Pancreas (tissue), 10 donors: ENCODE measurements around the gene PLXNC1. TPM values are rescaled to one million over a fixed set of nuclear protein-coding genes. Genes with fewer than 3 reads are reported as not detected.

Experiments
- ATAC-seq, 4 donors: fragments of 200-7000 bp; cut with Tn5 transposase; one replicate each; pipeline versions ENCODE4 v1.8.0 to v1.9.1; 2020; ENCODE audit warnings: mild to moderate bottlenecking in 4 of 4, moderate library complexity in 4 of 4
- DNase-seq, 6 donors: peaks; one replicate each; pipeline ENCODE4 v3.0.0-alpha.2; 2020
- FAIRE-seq: peaks from 2 replicates; lab custom pipeline; 2012; peaks lifted over from hg19 to GRCh38; lab: Jason Lieb, UNC
- H3K27ac ChIP-seq, 4 donors: fragments of 200-600 bp; sonication (generic); 1 replicate in 3 of 4; 2 replicates in 1 of 4; pipeline versions ENCODE4 v1.5.0 to v1.8.0; 2020
- H3K27me3 ChIP-seq, 4 donors: fragments of 200-600 bp; one replicate each; pipeline ENCODE4 v1.8.0; 2021
- H3K36me3 ChIP-seq, 3 donors: fragments of 200-600 bp; sonication (generic) in 1 of 3; one replicate each; pipeline versions ENCODE4 v1.5.0 to v1.8.0; 2020 to 2021
- H3K4me1 ChIP-seq, 3 donors: fragments of 200-600 bp; one replicate each; pipeline ENCODE4 v1.8.0; 2021
- H3K4me3 ChIP-seq, 4 donors: fragments of 200-600 bp; sonication (generic) in 2 of 4; one replicate each; pipeline versions ENCODE4 v1.5.0 to v1.8.0; 2020 to 2021
- H3K9me3 ChIP-seq, 4 donors: fragments of 200-600 bp; one replicate each; pipeline ENCODE4 v1.8.0; 2021
- CTCF ChIP-seq, 4 donors: fragments of 200-600 bp; sonication (generic) in 3 of 4; IDR thresholded peaks; one replicate each; pipeline versions ENCODE4 v1.5.0 to v1.8.0; 2021; ENCODE audit warnings: antibody characterized with exemption in 4 of 4
- WGBS, 2 donors: extraction: QIAGEN DNeasy Blood & Tissue Kit; methylation state at CpG; one replicate each; pipeline ENCODE4 v1.1.7; 2013; 5-methylcytosine and 5-hydroxymethylcytosine counted together
- intact Hi-C, 3 donors: fragments of 100-400 bp; cut with DNase I; formaldehyde crosslinking; loops; one replicate each; pipeline versions ENCODE4 v1.11.1 to v1.14.2; 2022
- polyA plus RNA-seq, 2 donors: library from polyadenylated mRNA; stranded (reverse); fragments of 200-250 nt; gene quantifications; one replicate each; pipeline ENCODE4 v1.2.3, GENCODE V29; 2013
- total RNA-seq, 6 donors: library from RNA; stranded (reverse); fragmentation: NEBNext Ultra II Directional in 4 of 6; extraction: Animal tissue kit (Norgen Biotek cat#: 25700) in 4 of 6; gene quantifications; one replicate each; pipeline versions ENCODE4 v1.2.1 to v1.2.4, GENCODE V29; 2021 to 2023
- donor health status: healthy with polysubstance abuse.
- donor health status: DM: no; HTN: no; CAD: no; lungs with moderate emphysema.
- donor health status: DM: no; HTN: no; CAD: no.
- donor health status: control.
- donor health status: control.
- donor health status: Bipolar disorder and iron deficiency.
- donor health status: DM: yes; HTN: yes; CAD: no.
- donor health status: DM: no; HTN: no; CAD: no.
- donor health status: DM: no; HTN: no; CAD: no.
- donor health status: DM: yes; HTN: yes; CAD: no.

The PLXNC1 gene
- total and polyA plus RNA-seq, 8 donors: 0.53 to 13.7 (median 2.0) TPM

- Histone ChIP-seq H3K27ac (no peak overlapping the region), H3K9me3 (no peaks in the 10 kb centered on the region), H3K4me1 (no peaks in the 10 kb centered on the region), H3K4me3 (no peak overlapping the region), H3K27me3 (no peaks in the 10 kb centered on the region), H3K36me3 (no peaks in the 10 kb centered on the region)
- 53 to 65% methylated on average over 2 of the region's 2 CpGs for WGBS, 2 donors
- TF ChIP-seq CTCF (IDR thresholded peaks at IDR 0.05): no peak
- FAIRE-seq (no peak), ATAC-seq (no peak), DNase-seq (no peak)
- intact Hi-C loops: no loop called here
These were observed 136.5 kb downstream of the PLXNC1 start for GRCh38 chr12:94284859-94285258.

GRCh38 chr12:94285943-94286582 lies 137.7 kb downstream of the PLXNC1 start:
- Histone ChIP-seq H3K4me1 (no peaks in the 10 kb centered on the region), H3K36me3 (no peaks in the 10 kb centered on the region), H3K4me3 (no peak overlapping the region), H3K27me3 (no peaks in the 10 kb centered on the region), H3K9me3 (no peaks in the 10 kb centered on the region), H3K27ac (no peak overlapping the region)
- DNase-seq: no peak
- no peak for TF ChIP-seq CTCF (IDR thresholded peaks at IDR 0.05)
- no peak for ATAC-seq
- intact Hi-C loops: no loop called here
- no peak for FAIRE-seq
- WGBS, 2 donors: 78 to 82% methylated on average over 8 of the region's 8 CpGs

GRCh38 chr12:94286583-94287244 lies 138.3 kb downstream of the PLXNC1 start:
- intact Hi-C loops: no loop called here

GRCh38 chr12:94287245-94287628 lies 138.9 kb downstream of the PLXNC1 start:
- intact Hi-C loops: no loop called here
- no peak for TF ChIP-seq CTCF (IDR thresholded peaks at IDR 0.05)
- Histone ChIP-seq H3K36me3 (no peaks in the 10 kb centered on the region), H3K27ac (no peak overlapping the region), H3K9me3 (no peaks in the 10 kb centered on the region), H3K27me3 (no peaks in the 10 kb centered on the region), H3K4me3 (no peak overlapping the region), H3K4me1 (no peaks in the 10 kb centered on the region)
- DNase-seq (no peak), FAIRE-seq (no peak), ATAC-seq (peak in 1 of 4 donors; percentile 19)
- WGBS, 2 donors: 49 to 51% methylated on average over 10 of the region's 10 CpGs

More at GRCh38 chr12:94286583-94287244, 138.3 kb downstream of the PLXNC1 start:
- ATAC-seq (peak in 1 of 4 donors; percentile 30), DNase-seq (no peak), FAIRE-seq (no peak)
- Histone ChIP-seq H3K4me1 (no peaks in the 10 kb centered on the region), H3K4me3 (no peak overlapping the region), H3K27ac (no peak overlapping the region), H3K27me3 (no peaks in the 10 kb centered on the region), H3K36me3 (no peaks in the 10 kb centered on the region), H3K9me3 (no peaks in the 10 kb centered on the region)
- no peak for TF ChIP-seq CTCF (IDR thresholded peaks at IDR 0.05)
- 54 to 59% methylated on average over 4 of the region's 4 CpGs for WGBS, 2 donors
